GM21390 (cell line): ENCODE results near the gene LIF.
"Not testable (repeated sequence)": the region's sequence is repeated elsewhere in the genome, so short reads cannot be mapped to it uniquely, and the experiment has no call there.

Experiments
- ATAC-seq: cut with Tn5 transposase; IDR thresholded peaks from one replicate; pipeline ENCODE4 v1.9.1; 2021; ENCODE audit not compliant: unreplicated experiment

Gene LIF

GRCh38 chr22:30211124-30211820 is 35.3 kb downstream of the LIF start:
- ATAC-seq: no peak

- no peak for ATAC-seq
Measured at GRCh38 chr22:30210235-30210909, 36.2 kb downstream of the LIF start.

DNA sequence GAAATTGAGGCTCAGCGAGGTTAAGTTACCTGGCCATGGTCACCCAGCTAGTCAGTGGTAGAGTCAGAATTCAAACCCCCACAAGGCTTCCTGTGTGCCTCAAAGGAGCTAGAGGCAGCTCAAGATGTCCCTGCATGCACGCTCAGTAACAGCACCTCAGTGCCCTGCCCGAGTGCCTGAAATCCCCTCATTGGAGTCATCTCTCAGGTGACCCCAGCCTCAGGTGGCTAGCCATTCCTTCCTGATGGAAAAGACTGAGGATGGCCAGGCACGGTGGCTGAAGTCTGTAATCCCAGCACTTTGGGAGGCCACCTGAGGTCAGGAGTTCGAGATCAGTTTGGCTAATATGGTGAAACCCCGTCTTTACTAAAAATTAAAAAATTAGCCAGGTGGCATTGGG is 36.9 kb downstream of the LIF start:
- ATAC-seq: no peak

- no peak for ATAC-seq
Measured at GRCh38 chr22:30208631-30209603, 37.6 kb downstream of the LIF start.

DNA sequence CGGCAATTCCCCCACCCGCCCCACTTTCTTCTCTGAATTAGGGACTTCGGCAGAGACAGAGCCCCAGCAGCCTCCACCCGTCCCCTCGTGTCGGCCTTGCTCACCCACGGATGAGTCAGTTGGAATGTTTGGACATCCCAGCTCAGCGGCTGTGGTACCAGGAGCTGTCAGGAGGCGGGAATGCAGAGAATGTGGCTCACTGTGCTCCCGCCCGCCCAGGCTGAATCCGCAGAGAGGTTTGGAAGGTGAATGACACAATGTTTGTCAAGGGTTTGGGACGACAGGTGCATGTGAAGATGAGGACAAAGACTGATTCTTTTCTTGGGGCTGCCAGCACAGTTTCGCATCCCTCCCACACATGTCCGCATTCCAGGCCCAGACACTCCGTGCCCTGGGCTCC is 39.6 kb downstream of the LIF start:
- ATAC-seq: no peak

DNA sequence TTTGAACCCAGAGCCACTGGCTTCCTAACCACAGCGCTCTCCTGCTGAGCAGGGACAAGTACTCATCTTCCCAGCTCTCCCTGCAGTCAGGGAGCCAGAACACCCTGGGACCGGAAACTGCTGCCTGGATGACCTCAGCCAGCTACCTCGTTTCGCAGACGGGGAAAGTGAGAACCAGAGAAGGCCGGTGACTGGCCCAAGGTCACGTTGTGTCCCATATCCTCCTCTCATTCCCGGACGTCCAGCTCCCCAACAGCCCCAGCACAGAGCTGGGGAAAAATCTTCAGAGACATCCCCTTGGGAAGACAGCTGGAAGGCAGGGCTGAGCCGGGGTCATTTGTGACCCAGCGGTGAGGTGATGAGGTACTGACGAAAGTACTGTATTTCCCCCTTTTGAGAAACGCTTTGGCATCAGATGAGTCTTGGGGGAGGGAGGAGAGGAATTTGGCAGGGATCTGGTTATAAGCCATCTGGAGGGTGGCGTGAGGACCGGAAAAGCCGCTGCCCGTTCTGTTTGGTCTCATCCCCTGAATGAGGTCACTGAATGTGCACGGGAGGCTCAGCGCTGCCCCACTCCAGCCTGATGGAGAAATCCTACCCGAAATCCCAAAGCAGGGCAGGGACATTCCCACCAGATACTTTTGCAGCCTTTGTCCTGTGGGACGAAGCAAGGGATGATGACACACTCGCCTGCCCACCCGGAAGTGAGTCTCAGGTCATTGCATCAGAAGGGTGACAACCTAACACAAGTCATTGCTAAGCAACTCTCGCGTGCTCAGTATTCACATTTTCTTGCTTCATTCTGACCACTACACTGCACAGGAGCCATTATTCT is 41.1 kb downstream of the LIF start:
- no peak for ATAC-seq

- ATAC-seq: no peak
Measured at GRCh38 chr22:30204742-30205111, 41.8 kb downstream of the LIF start.

GRCh38 chr22:30204015-30204741 is 42.4 kb downstream of the LIF start:
- no peak for ATAC-seq

DNA sequence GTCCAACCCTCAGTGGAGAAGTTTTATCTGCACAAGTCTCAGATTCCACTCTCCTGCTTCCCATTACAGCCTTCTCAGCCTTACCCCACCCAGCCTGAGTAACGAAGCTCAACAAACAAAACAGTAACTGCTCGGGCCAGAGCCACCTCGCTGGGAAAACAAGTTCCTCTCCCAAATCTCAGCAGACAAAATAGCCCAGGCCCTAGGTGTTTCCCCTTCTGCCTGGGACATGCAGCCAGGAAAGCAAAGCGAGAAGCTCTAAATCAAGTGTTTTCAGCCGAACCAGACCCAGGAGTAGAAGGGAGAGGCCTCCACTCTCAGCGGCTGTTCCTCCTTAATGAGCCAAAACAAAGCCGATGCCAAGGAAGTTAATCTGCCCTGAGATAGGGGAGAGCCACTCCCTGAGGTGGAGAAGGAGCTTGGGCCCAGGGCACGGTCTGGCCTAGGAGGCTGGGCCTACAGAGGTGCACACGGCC is 44.0 kb downstream of the LIF start:
- no peak for ATAC-seq

- ATAC-seq: no peak
Measured at GRCh38 chr22:30201945-30202344, 44.6 kb downstream of the LIF start.

DNA sequence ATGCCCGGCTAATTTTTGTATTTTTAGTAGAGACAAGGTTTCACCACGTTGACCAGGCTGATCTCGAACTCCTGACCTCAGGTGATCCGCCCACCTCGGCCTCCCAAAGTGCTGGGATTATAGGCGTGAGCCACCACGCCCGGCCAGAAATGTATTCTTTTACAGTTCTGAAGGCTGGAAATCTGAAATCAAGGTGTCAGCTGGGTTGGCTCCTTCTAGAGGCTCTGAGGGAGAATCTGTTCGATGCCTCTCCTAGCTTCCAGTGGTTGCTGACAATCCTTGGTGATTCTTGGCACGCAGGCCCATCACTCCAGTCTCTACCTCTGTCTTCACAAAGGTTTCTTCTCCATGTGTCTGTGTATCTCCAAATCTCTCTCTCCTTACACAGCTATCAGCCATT is 45.7 kb downstream of the LIF start:
- not testable (repeated sequence) for ATAC-seq

- no peak for ATAC-seq
Measured at GRCh38 chr22:30198921-30199320, 47.6 kb downstream of the LIF start.

DNA sequence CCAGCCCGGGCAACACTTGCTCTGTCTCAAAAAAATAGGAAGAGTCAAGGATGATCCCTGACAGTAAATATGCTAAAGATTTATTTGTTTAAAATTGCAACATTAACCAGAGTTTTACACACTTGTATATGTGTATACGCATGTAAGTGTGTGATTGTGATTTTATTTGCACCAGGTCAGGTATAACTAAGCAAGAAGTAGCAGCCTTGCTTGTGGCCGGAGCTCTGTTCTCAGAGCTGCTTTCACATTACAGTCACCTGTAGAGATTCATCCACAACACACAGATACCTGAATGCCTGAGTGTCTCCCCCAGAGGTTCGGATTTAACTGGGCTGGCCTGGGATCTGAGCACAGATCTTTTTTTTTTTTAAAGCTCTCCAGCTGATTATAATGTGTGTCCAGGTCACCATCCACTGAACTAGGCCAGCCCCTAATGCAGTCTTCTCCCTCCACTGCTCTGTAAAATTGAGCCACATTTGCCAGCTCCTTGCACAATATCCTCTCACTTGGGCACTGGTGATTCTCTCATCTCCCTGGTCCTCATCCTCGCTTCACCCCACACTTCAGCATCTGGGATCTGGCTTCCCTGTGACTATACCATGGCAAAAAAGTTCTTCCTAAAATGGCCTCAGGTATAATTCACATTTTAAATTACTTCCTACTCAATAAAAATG is 48.3 kb downstream of the LIF start:
- no peak for ATAC-seq

DNA sequence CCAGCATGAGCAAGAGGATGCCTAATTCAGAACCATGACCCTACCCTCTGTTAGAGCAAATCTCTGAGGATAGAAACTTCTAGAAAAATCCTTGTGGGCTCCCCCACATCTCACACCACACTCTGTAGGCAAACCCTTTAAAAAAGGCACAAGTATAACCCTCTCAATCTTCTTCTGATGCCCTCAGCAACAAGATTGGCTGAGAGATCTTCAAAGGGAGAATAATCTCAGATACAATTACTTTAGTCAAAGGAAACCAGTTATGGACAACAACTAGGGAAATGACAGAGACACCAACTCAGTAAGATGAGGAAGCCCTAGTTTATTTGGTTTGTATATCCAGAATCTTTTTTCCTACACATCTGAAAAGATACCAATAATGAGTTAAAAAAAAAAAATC is 49.2 kb downstream of the LIF start:
- no peak for ATAC-seq

GRCh38 chr22:30196880-30197336 is 49.7 kb downstream of the LIF start:
- no peak for ATAC-seq

DNA sequence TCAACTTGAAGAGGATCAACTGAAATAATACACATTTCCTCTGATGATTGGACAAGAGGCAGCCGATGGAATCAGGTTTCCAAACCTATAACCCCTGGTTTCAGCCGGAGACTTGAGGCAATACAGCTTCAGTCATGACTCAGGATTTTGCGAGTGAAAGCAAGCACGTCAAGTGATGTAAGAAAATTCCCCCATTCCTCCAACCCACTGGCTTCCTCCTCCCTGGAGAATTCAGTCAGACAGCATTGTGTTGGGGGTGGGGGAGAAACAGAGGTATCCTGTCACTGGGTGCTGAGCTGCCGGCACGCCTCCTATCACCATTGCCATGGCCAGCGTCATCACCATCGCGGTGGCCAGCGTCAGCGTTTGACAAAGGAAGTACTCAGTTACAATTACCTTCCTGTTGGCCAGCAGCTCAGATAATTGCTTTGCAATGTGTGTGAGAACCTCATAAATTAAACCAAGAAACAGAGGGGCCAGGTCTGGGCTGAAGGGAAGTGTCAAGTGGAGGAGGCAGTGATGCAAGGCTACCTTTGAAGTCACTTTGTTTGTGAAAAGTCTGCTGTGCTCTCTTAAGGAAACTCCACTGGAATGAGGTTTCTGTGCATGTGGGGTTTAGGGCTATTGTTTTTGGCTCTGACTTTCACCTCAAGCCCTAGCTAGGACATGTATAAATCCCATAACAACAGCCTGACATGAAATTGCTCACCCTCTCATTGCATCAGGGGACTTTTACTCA is 50.2 kb downstream of the LIF start:
- no peak for ATAC-seq

- ATAC-seq: no peak
Measured at GRCh38 chr22:30195245-30196140, 51.1 kb downstream of the LIF start.
